HCT116 (cell line): ENCODE data around the gene PML. TPM values are rescaled to one million over a fixed set of nuclear protein-coding genes. Genes with fewer than 3 reads are reported as not detected.

Source experiments
- ATAC-seq: fragments of 200-7000 bp; cut with Tn5 transposase; 2 replicates; pipeline ENCODE4 v1.9.1; 2020; ENCODE audit warnings: mild to moderate bottlenecking, moderate library complexity
- BruUV-seq: library from RNA; stranded (reverse); fragments of 400-500 nt; replicated peaks from 2 replicates; lab custom pipeline; 2021; lab: Mats Ljungman, UMichigan
- CTCF ChIA-PET: fragments of 300-600 bp; sonication (Branson Sonifier 250); formaldehyde crosslinking; loops from one replicate; lab custom pipeline; 2021; ENCODE audit warnings: antibody characterized with exemption; lab: Charles Lee
- POLR2A ChIA-PET: fragments of 300-600, 350-600 bp; sonication (Branson Sonifier 250); formaldehyde crosslinking; loops from one replicate; lab custom pipeline; 2021; ENCODE audit warnings: antibody characterized with exemption; lab: Charles Lee
- RAD21 ChIA-PET, 2 experiments: fragments of 300-600 bp; sonication (Branson Sonifier 250); formaldehyde crosslinking; loops; one replicate each; lab custom pipeline; 2023; ENCODE audit warnings: low total read pairs in 2 of 2; ENCODE audit not compliant: uncharacterized antibody in 2 of 2, unreplicated experiment in 2 of 2, low non-redundant PET in 1 of 2; lab: Charles Lee
- DNase-seq: peaks from one replicate; pipeline ENCODE4 v3.0.0-alpha.2; 2010; ENCODE audit warnings: low read depth, low spot score
- H2AFZ ChIP-seq: fragments of 200-600 bp; shearing (Covaris generic), sonication (generic); 2 replicates; pipeline ENCODE4 v1.6.1; 2017; ENCODE audit warnings: low read depth, mixed run types, mixed read lengths, antibody characterized with exemption, low read length; ENCODE audit not compliant: poor library complexity, severe bottlenecking
- H3K27ac ChIP-seq: 2 replicates; pipeline ENCODE4 v1.5.1; 2012; ENCODE audit warnings: low read depth, low read length
- H3K27me3 ChIP-seq: fragments of 200-600 bp; sonication (generic); 2 replicates; pipeline ENCODE4 v1.6.1; 2016; ENCODE audit warnings: mixed run types, low read length, mixed read lengths; ENCODE audit not compliant: insufficient read depth
- H3K36me3 ChIP-seq, 2 experiments: fragments of 200-500 bp in 1 of 2; fragments of 200-600 bp in 1 of 2; sonication (Bioruptor generic) in 1 of 2; sonication (generic) in 1 of 2; 2 replicates each; pipeline versions ENCODE4 v1.5.1 to v1.6.1; 2014 to 2016; ENCODE audit warnings: low read length in 2 of 2, inconsistent platforms in 1 of 2, mixed read lengths in 1 of 2, mixed run types in 1 of 2; ENCODE audit not compliant: insufficient read depth in 2 of 2, control insufficient read depth in 1 of 2
- H3K4me1 ChIP-seq, 2 experiments: fragments of 200-600 bp in 1 of 2; sonication (generic) in 1 of 2; 2 replicates each; pipeline versions ENCODE4 v1.5.1 to v1.6.1; 2012 to 2017; ENCODE audit warnings: low read length in 2 of 2, inconsistent platforms in 1 of 2, mild to moderate bottlenecking in 1 of 2, mixed read lengths in 1 of 2, mixed run types in 1 of 2, moderate library complexity in 1 of 2; ENCODE audit not compliant: insufficient read depth in 2 of 2, control insufficient read depth in 1 of 2
- H3K4me2 ChIP-seq: fragments of 200-600 bp; sonication (generic); 2 replicates; pipeline ENCODE4 v1.6.1; 2017; ENCODE audit warnings: mixed run types, low read length, mixed read lengths
- H3K4me3 ChIP-seq, 2 experiments: fragments of 200-600 bp in 1 of 2; sonication (generic) in 1 of 2; replicated peaks in 1 of 2; 2 replicates each; pipeline ENCODE4 v1.5.1; 2011 to 2016; ENCODE audit warnings: low read length in 2 of 2, control low read depth in 1 of 2, low read depth in 1 of 2, mild to moderate bottlenecking in 1 of 2, mixed read lengths in 1 of 2, mixed run types in 1 of 2
- H3K79me2 ChIP-seq: fragments of 200-600 bp; sonication (generic); 2 replicates; pipeline ENCODE4 v1.6.1; 2017; ENCODE audit warnings: mild to moderate bottlenecking, mixed run types, low read length, moderate library complexity, mixed read lengths; ENCODE audit not compliant: insufficient read depth
- H3K9ac ChIP-seq: fragments of 200-600 bp; sonication (generic); 2 replicates; pipeline ENCODE4 v1.6.1; 2016; ENCODE audit warnings: low read length, mixed read lengths
- H3K9me2 ChIP-seq: fragments of 200-600 bp; sonication (generic), shearing (Covaris generic); 2 replicates; pipeline ENCODE4 v1.6.1; 2017; ENCODE audit warnings: mixed run types, mild to moderate bottlenecking, moderate library complexity; ENCODE audit not compliant: insufficient read depth
- H3K9me3 ChIP-seq, 2 experiments: fragments of 200-500 bp in 1 of 2; fragments of 200-600 bp in 1 of 2; sonication (Bioruptor generic) in 1 of 2; sonication (generic) in 1 of 2; 2 replicates each; pipeline ENCODE4 v1.6.1; 2014 to 2017; ENCODE audit warnings: low read length in 2 of 2, mixed read lengths in 2 of 2, inconsistent platforms in 1 of 2, low read depth in 1 of 2, mild to moderate bottlenecking in 1 of 2, mixed run types in 1 of 2, moderate library complexity in 1 of 2; ENCODE audit not compliant: control insufficient read depth in 1 of 2, insufficient read depth in 1 of 2
- H4K20me1 ChIP-seq: fragments of 200-600 bp; sonication (generic), shearing (Covaris generic); 2 replicates; pipeline ENCODE4 v1.6.1; 2017; ENCODE audit warnings: mixed run types, mild to moderate bottlenecking, moderate library complexity; ENCODE audit not compliant: insufficient read depth
- CBX3 ChIP-seq: IDR thresholded peaks from 2 replicates; pipeline ENCODE4 v1.6.1; 2012; ENCODE audit warnings: low read depth
- CEBPB ChIP-seq: IDR thresholded peaks from 2 replicates; pipeline ENCODE4 v1.6.1; 2012; ENCODE audit warnings: low read depth
- EGR1 ChIP-seq: IDR thresholded peaks from 2 replicates; pipeline ENCODE4 v1.6.1; 2012; ENCODE audit warnings: low read depth
- ELF1 ChIP-seq: IDR thresholded peaks from 2 replicates; pipeline ENCODE4 v1.6.1; 2012; ENCODE audit warnings: low read depth, borderline replicate concordance
- EZH2 ChIP-seq: fragments of 200-600 bp; sonication (generic); IDR thresholded peaks from 2 replicates; pipeline ENCODE4 v1.6.1; 2017; ENCODE audit warnings: antibody characterized with exemption, mixed run types
- EZH2phosphoT487 ChIP-seq: fragments of 200-600 bp; IDR thresholded peaks from 2 replicates; pipeline ENCODE4 v1.6.1; 2018; ENCODE audit warnings: antibody characterized with exemption, borderline replicate concordance
- FOSL1 ChIP-seq: IDR thresholded peaks from 2 replicates; pipeline ENCODE4 v1.6.1; 2012; ENCODE audit warnings: low read depth
- POLR2A ChIP-seq: IDR thresholded peaks from 2 replicates; pipeline ENCODE4 v1.7.0; 2011; ENCODE audit warnings: borderline replicate concordance; ENCODE audit not compliant: insufficient read depth, insufficient read length; ENCODE audit errors: extremely low read depth
- RAD21 ChIP-seq: IDR thresholded peaks from 2 replicates; pipeline ENCODE4 v1.6.1; 2012; ENCODE audit warnings: low read depth, mild to moderate bottlenecking
- SP1 ChIP-seq: IDR thresholded peaks from 2 replicates; pipeline ENCODE4 v1.6.1; 2012; ENCODE audit warnings: low read depth
- SRF ChIP-seq: IDR thresholded peaks from 2 replicates; pipeline ENCODE4 v1.6.1; 2012; ENCODE audit warnings: low read depth
- YY1 ChIP-seq: IDR thresholded peaks from 2 replicates; pipeline ENCODE4 v1.6.1; 2011; ENCODE audit warnings: low read length, low read depth, moderate library complexity, mild to moderate bottlenecking; ENCODE audit not compliant: insufficient replicate concordance; ENCODE audit errors: extremely low read depth
- ZNF274 ChIP-seq: fragments of 200-500 bp; sonication (Bioruptor generic); IDR thresholded peaks from 2 replicates; pipeline ENCODE4 v1.6.1; 2014; ENCODE audit warnings: mild to moderate bottlenecking, low read depth, low read length, inconsistent platforms
- intact Hi-C: fragments of 100-400 bp; cut with micrococcal nuclease; formaldehyde crosslinking; loops from 2 replicates; pipeline ENCODE4 v1.10.0; 2022
- total RNA-seq: library from RNA; stranded (reverse); gene quantifications from one replicate; pipeline ENCODE4 v1.2.1, GENCODE V29; 2021; ENCODE audit not compliant: unreplicated experiment
- TF ChIP-seq, protein P1 (sequence below): IDR thresholded peaks from 2 replicates; pipeline ENCODE4 v1.6.1; 2011; ENCODE audit warnings: mild to moderate bottlenecking, low read length, moderate library complexity; ENCODE audit not compliant: insufficient replicate concordance; ENCODE audit errors: extremely low read depth
- TF ChIP-seq, protein P2 (sequence below): IDR thresholded peaks from 2 replicates; pipeline ENCODE4 v1.6.1; 2012; ENCODE audit warnings: low read depth

The PML gene
- total RNA-seq, 1 experiment from 2014 or later: 28.1 TPM

GRCh38 chr15:73959012-73959581 is 35.4 kb upstream of the PML start:
- ChIA-PET POLR2A (no interaction called here), RAD21 (no interaction called here), CTCF (interaction anchor here (1.7 to 2.6 kb wide), 2 partner anchors 8 to 14 kb away, joined by 8 read pairs; no protein-coding TSS in a partner anchor)
- intact Hi-C loops: no loop called here
- peaks cover 16 to 30% of the 10 kb centered on the region in 2 experiments for H3K4me1 ChIP-seq
- H3K27me3 ChIP-seq: no peaks in the 10 kb centered on the region
- H3K4me2 ChIP-seq: no peak overlapping the region
- ATAC-seq (no peak), DNase-seq (no peak)
- BruUV-seq: no TSS peak
- H3K9me2 ChIP-seq: no peaks in the 10 kb centered on the region
- H2AFZ ChIP-seq: no peak overlapping the region
- H3K27ac ChIP-seq: no peak overlapping the region
- no peaks in the 10 kb centered on the region for H4K20me1 ChIP-seq
- no peaks in the 10 kb centered on the region for H3K79me2 ChIP-seq
- no peaks in the 10 kb centered on the region for H3K36me3 ChIP-seq
- no peak overlapping the region for H3K9ac ChIP-seq
- TF ChIP-seq EGR1: no peak
- no peak for TF ChIP-seq ZNF274
- no peak for TF ChIP-seq FOSL1
- TF ChIP-seq SRF: no peak
- TF ChIP-seq, protein P1, sequence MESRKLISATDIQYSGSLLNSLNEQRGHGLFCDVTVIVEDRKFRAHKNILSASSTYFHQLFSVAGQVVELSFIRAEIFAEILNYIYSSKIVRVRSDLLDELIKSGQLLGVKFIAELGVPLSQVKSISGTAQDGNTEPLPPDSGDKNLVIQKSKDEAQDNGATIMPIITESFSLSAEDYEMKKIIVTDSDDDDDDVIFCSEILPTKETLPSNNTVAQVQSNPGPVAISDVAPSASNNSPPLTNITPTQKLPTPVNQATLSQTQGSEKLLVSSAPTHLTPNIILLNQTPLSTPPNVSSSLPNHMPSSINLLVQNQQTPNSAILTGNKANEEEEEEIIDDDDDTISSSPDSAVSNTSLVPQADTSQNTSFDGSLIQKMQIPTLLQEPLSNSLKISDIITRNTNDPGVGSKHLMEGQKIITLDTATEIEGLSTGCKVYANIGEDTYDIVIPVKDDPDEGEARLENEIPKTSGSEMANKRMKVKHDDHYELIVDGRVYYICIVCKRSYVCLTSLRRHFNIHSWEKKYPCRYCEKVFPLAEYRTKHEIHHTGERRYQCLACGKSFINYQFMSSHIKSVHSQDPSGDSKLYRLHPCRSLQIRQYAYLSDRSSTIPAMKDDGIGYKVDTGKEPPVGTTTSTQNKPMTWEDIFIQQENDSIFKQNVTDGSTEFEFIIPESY: no peak
- no peak for TF ChIP-seq CBX3
- TF ChIP-seq YY1: no peak
- TF ChIP-seq, protein P2, sequence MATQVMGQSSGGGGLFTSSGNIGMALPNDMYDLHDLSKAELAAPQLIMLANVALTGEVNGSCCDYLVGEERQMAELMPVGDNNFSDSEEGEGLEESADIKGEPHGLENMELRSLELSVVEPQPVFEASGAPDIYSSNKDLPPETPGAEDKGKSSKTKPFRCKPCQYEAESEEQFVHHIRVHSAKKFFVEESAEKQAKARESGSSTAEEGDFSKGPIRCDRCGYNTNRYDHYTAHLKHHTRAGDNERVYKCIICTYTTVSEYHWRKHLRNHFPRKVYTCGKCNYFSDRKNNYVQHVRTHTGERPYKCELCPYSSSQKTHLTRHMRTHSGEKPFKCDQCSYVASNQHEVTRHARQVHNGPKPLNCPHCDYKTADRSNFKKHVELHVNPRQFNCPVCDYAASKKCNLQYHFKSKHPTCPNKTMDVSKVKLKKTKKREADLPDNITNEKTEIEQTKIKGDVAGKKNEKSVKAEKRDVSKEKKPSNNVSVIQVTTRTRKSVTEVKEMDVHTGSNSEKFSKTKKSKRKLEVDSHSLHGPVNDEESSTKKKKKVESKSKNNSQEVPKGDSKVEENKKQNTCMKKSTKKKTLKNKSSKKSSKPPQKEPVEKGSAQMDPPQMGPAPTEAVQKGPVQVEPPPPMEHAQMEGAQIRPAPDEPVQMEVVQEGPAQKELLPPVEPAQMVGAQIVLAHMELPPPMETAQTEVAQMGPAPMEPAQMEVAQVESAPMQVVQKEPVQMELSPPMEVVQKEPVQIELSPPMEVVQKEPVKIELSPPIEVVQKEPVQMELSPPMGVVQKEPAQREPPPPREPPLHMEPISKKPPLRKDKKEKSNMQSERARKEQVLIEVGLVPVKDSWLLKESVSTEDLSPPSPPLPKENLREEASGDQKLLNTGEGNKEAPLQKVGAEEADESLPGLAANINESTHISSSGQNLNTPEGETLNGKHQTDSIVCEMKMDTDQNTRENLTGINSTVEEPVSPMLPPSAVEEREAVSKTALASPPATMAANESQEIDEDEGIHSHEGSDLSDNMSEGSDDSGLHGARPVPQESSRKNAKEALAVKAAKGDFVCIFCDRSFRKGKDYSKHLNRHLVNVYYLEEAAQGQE: no peak
- no peak for TF ChIP-seq RAD21
- no peak for TF ChIP-seq ELF1
- TF ChIP-seq CEBPB: no peak
- TF ChIP-seq EZH2: no peak
- no peak for TF ChIP-seq SP1
- no peak for TF ChIP-seq EZH2phosphoT487
- no peak for TF ChIP-seq POLR2A
- no peaks in the 10 kb centered on the region for H3K9me3 ChIP-seq
- no peak overlapping the region for H3K4me3 ChIP-seq
